Measurements from ENCODE around the gene GPR55. TPM values are rescaled to one million over a fixed set of nuclear protein-coding genes. Genes with fewer than 3 reads are reported as not detected.

The GPR55 gene
- total RNA-seq, 1 experiment from 2014 or later, result not detected

- H2BK120ac ChIP-seq (ENCODE audit: low read depth, low read length, poor library complexity, severe bottlenecking), result no peak overlapping the region
- no peak overlapping the region for H3K4me3 Mint-ChIP-seq
- H3K23me2 ChIP-seq (ENCODE audit: insufficient read length, low read depth, low read length, poor library complexity, severe bottlenecking), result no peaks in the 10 kb centered on the region
- no peak overlapping the region for H3K14ac ChIP-seq (ENCODE audit: insufficient read depth, low read length)
- H3K27ac ChIP-seq (ENCODE audit: insufficient read length, low read depth, low read length), result no peak overlapping the region
- WGBS (ENCODE audit: extremely low coverage, insufficient read length, low lambda C conversion rate), result no CpG with 5 or more reads among the region's 9 CpGs
- no peak overlapping the region for H2AFZ ChIP-seq (ENCODE audit: low read length)
- no peak for DNase-seq
- H3K9me3 Mint-ChIP-seq, result peaks cover 18 to 26% of the 10 kb centered on the region in 2 experiments
- H3K4me1 Mint-ChIP-seq, result peaks cover 0 to 5% of the 10 kb centered on the region in 2 experiments; a peak in 3 of 4 replicates
- no peak overlapping the region for H3K23ac ChIP-seq (ENCODE audit: insufficient read length, low read depth, low read length)
- H3K9ac ChIP-seq (ENCODE audit: extremely low read depth, insufficient read length, low read length), result no peak overlapping the region
- H3K27ac Mint-ChIP-seq, result no peak overlapping the region
- H3K79me2 ChIP-seq (ENCODE audit: insufficient read depth, low read length), result no peaks in the 10 kb centered on the region
- no peaks in the 10 kb centered on the region for H3K27me3 ChIP-seq (ENCODE audit: insufficient read depth, low read length)
- peaks cover 4% of the 10 kb centered on the region for H3K27me3 Mint-ChIP-seq (ENCODE audit: low read depth)
- H4K20me1 ChIP-seq (ENCODE audit: control insufficient read depth, insufficient read depth, insufficient read length), result no peaks in the 10 kb centered on the region
- no peak for TF ChIP-seq CTCF (conservative IDR thresholded peaks at IDR 0.05)
- H3K36me3 Mint-ChIP-seq (ENCODE audit: insufficient read depth in 1 of 3, low read depth in 3 of 3), result peaks cover 4 to 12% (median 6%) of the 10 kb centered on the region in 3 experiments; a peak in 5 of 7 replicates
- H3K4me1 ChIP-seq (ENCODE audit: insufficient read depth, low read length), result no peaks in the 10 kb centered on the region
- H2BK12ac ChIP-seq (ENCODE audit: insufficient read length, low read depth, low read length), result no peak overlapping the region
- no peak overlapping the region for H3K4ac ChIP-seq (ENCODE audit: low read depth, low read length)
- no peak overlapping the region for H3T11ph ChIP-seq (ENCODE audit: low read length)
- H4K8ac ChIP-seq (replicated peaks; ENCODE audit: insufficient read length, low read depth, low read length), result no peak overlapping the region
- H2BK5ac ChIP-seq (ENCODE audit: insufficient read length, low read length), result no peak overlapping the region
- H3K18ac ChIP-seq (ENCODE audit: insufficient read length, low read depth, low read length), result no peak overlapping the region
- no peak overlapping the region for H2AK5ac ChIP-seq (ENCODE audit: insufficient read length, low read length)
- no peak overlapping the region for H4K91ac ChIP-seq (ENCODE audit: insufficient read length, low read depth, low read length)
- no peak overlapping the region for H4K5ac ChIP-seq (ENCODE audit: insufficient read length, low read depth, low read length)
- no peaks in the 10 kb centered on the region for H3K79me1 ChIP-seq (ENCODE audit: insufficient read depth, low read depth, low read length, poor library complexity, severe bottlenecking)
- H3K4me2 ChIP-seq (ENCODE audit: insufficient read depth, insufficient read length, low read length), result no peak overlapping the region
- H2BK15ac ChIP-seq (ENCODE audit: low read depth, low read length), result no peak overlapping the region
- no peaks in the 10 kb centered on the region for H3K9me3 ChIP-seq (ENCODE audit: control insufficient read depth, low read depth, low read length)
- H2BK20ac ChIP-seq (ENCODE audit: low read depth, low read length, poor library complexity, severe bottlenecking), result no peak overlapping the region
- H3K56ac ChIP-seq (ENCODE audit: insufficient read length, low read depth, low read length), result no peak overlapping the region
These were observed 15.4 kb upstream of the GPR55 start for GRCh38 chr2:230940471-230940815.
